Stimulated activated CD4-positive, alpha-beta T cell treated with anti-CD3 and anti-CD28 coated beads, Interleukin-1b, Interleukin-23, amount 100 ng/mL, for 24 hours (primary cell): Measurements from ENCODE around the gene KRT32.
"Not testable (repeated sequence)": the region's sequence is repeated elsewhere in the genome, so short reads cannot be mapped to it uniquely, and the experiment has no call there.

ENCODE experiments used
- DNase-seq, 4 experiments: peaks; one replicate each; pipeline ENCODE4 v3.0.0-alpha.2; 2020; ENCODE audit warnings: low read depth in 4 of 4, low spot score in 1 of 4

Gene KRT32

GRCh38 chr17:41430376-41430775 lies 36.8 kb downstream of the KRT32 start:
- DNase-seq, result not testable (repeated sequence)

GRCh38 chr17:41429667-41430066 lies 37.5 kb downstream of the KRT32 start:
- no peak for DNase-seq

- no peak for DNase-seq
These were observed 38.4 kb downstream of the KRT32 start for GRCh38 chr17:41428591-41429291.

- no peak for DNase-seq
These were observed 43.0 kb downstream of the KRT32 start, which contains the start of gene KRT37 for GRCh38 chr17:41424111-41424635. TSS of gene KRT37 (minus strand) at chr17:41424585. CDS start at chr17:41424523, 62 bp downstream.

GRCh38 chr17:41422586-41422985 lies 44.6 kb downstream of the KRT32 start:
- DNase-seq, result not testable (repeated sequence)

- no peak for DNase-seq
These were observed 45.6 kb downstream of the KRT32 start for GRCh38 chr17:41421617-41422016.

- DNase-seq, result no peak
These were observed 46.1 kb downstream of the KRT32 start for GRCh38 chr17:41421116-41421515.

GRCh38 chr17:41420134-41420533 lies 47.1 kb downstream of the KRT32 start:
- no peak for DNase-seq

GRCh38 chr17:41419716-41420115 lies 47.5 kb downstream of the KRT32 start:
- DNase-seq, result no peak

GRCh38 chr17:41418116-41418860 lies 48.9 kb downstream of the KRT32 start:
- DNase-seq, result no peak

GRCh38 chr17:41417576-41418015 lies 49.6 kb downstream of the KRT32 start:
- no peak for DNase-seq

GRCh38 chr17:41417127-41417526 lies 50.1 kb downstream of the KRT32 start:
- DNase-seq, result no peak

- no peak for DNase-seq
These were observed 50.7 kb downstream of the KRT32 start for GRCh38 chr17:41416479-41416878.

- no peak for DNase-seq
These were observed 51.3 kb downstream of the KRT32 start for GRCh38 chr17:41415833-41416335.

- no peak for DNase-seq
These were observed 51.8 kb downstream of the KRT32 start for GRCh38 chr17:41415411-41415810.

- no peak for DNase-seq
These were observed 53.2 kb downstream of the KRT32 start for GRCh38 chr17:41413982-41414381.

GRCh38 chr17:41413353-41413957 lies 53.7 kb downstream of the KRT32 start:
- no peak for DNase-seq

- no peak for DNase-seq
These were observed 55.9 kb downstream of the KRT32 start for GRCh38 chr17:41411072-41411840.
